GM18498 (cell line): ENCODE measurements around the gene SLC30A10.
A peak's percentile ranks its signal among the peaks of the same experiment; 100 is the strongest.
"Not testable (repeated sequence)": the region's sequence is repeated elsewhere in the genome, so short reads cannot be mapped to it uniquely, and the experiment has no call there.

Experiments
- ATAC-seq: cut with Tn5 transposase; IDR thresholded peaks from one replicate; pipeline ENCODE4 v1.9.1; 2021; ENCODE audit warnings: mild to moderate bottlenecking, moderate library complexity; ENCODE audit not compliant: unreplicated experiment

Gene SLC30A10

DNA sequence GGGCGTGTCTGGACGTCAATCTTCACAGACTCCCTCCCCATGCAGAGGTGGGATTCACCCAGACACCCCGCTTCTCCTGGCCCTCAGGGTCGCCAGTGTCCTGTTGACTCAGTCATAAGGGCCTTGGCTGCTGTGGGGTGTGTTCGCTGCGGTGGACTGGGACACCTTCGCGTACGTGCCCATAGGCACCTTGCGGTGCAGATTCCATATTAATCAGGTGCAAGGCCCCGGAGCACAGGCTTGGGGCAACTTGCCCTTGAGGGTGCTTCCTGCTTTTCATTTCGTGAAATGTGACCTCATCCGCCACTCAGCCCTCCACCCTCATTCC, 398 bp upstream of the SLC30A10 start:
- ATAC-seq = no peak

DNA sequence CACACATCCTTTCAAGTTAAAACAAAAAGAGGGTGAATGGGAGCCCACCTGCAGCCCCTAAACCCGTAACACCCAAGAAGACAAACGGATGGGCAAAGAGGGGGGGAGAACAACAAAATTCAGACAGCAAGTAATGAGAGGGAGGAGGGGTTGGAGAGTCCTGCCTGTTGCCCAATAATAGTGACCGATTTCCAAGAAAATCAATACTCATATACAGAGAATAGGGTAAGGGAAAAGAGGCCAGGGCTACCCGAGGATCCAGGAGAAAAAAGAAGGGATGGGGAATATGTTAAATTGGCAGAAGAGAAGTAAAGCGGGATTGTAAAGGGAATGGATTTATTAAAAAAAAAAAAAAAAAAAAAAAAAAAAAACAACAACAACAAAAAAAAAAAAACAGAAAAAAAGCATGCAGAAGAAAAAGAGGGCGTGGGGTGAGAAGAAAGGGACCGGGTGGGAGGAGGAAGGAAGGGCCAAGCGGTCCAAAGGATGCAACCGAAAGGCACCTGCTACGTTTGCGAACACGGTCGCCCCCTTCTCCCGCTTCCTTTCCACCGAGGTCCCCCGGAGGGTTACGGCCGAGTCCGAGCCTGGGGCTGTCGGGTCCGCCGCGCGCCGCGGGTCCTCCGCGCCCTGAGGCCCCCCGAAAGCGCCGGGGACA, 930 bp downstream of the SLC30A10 start:
- peak; percentile 10 for ATAC-seq

DNA sequence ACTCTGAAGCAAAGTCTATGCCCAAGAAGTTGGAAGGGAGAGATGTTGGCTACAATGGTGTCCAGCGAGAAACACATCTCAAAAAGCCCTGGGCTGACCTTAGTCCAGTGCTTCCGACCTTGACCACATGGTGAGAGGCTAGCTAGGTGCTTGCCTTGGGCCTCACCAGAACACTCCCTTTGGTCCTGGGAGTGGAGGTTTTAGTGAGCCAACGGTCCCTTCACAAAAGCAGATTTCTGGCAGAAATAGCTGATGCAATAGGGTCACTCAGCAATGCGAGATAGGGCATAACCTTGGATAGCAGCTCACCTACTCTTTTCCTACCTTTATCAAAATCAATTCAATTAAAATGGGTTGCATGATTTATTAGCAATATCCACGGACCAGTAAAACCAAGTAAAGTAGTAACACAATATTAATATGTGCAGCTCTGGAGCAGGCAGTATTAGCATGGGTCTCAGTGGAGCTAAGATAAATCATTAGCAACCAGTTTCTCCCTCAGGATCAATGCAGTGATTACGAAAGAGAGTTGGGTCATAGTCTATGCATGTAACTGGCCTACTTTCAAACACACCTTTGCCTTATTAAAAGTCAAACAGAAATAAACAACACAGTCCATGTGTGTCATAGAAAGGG, 1.9 kb downstream of the SLC30A10 start:
- no peak for ATAC-seq

DNA sequence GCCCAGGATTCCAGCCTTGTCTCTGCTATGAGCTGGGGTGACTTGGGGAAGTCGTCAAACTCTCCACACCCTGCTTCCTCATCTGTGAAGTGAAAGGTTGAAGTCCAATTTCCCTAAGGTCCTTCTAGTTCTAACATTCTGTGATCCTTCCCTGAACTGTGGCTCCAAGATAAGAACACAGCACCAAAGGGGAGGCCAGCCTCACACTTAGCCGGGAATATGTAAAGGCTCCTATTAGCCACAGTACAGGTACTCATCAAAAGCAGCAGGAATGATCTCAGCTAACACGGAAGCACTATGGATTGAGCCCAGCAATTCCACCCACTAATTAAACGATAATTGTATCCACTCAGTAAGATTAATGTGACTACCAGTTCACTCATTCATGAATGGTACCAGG, 4.0 kb downstream of the SLC30A10 start:
- ATAC-seq = no peak

DNA sequence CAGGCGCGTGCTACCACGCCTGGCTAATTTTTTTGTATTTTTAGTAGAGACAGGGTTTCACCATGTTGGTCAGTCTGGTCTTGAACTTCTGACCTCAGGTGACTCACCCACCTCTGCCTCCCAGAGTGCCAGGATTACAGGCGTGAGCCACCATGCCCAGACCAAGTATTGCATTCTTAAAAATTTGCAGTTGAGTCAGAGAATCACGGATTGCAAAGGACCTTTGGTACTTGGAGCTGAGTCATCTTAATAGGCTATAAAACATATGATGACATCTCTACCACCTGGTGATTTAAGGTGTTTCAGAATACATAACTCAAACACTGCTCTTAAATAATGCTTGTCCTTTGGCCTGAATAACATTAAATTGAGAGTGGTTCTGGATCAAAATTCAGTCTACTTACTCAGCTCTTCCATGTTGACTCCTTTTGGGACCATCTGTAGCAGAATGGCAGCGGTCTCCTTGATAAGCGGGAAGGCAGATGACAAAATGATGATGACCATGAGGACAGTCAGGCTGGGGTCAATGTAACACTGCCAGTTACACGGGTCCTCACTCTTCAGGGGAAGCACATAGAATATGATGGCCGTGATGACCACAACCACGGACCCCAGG, 10.4 kb downstream of the SLC30A10 start:
- ATAC-seq = no peak

DNA sequence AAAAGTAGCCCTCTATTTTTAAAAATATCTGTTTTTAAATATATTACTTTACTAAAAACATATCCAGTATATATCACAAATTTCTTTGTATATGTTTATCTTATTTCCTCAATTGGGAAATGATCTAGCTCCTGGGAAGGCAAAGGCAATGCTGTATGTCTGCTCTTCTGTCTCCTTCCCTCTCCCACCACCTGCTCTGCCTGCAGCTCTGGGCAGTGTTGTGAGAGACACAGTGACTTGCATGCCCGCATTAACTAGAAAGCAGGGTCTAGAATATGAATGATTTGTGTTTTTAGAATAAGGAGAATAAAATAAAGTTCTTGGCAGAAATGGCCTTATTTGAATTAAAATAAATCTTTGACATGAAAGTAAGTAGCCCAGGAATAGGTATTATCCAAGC, 11.1 kb downstream of the SLC30A10 start:
- no peak for ATAC-seq

DNA sequence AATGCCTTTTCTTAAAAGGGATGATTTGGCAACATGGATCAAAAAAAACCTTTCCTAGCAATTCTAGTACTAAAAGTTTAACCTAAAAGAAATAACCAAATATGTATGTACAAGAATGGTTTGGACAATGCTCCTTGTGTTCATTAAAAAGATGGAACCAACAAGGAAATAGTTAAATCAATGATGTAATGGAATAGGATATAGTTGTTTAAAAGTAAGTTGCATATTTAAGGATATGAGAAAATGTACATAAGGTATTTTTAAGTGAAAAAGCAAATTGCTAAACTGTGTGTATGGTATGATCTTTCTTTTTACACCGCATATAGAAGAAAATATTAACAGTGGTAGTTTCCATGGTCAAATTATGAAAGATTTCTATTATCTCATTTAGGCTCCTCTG, 12.1 kb downstream of the SLC30A10 start:
- no peak for ATAC-seq

DNA sequence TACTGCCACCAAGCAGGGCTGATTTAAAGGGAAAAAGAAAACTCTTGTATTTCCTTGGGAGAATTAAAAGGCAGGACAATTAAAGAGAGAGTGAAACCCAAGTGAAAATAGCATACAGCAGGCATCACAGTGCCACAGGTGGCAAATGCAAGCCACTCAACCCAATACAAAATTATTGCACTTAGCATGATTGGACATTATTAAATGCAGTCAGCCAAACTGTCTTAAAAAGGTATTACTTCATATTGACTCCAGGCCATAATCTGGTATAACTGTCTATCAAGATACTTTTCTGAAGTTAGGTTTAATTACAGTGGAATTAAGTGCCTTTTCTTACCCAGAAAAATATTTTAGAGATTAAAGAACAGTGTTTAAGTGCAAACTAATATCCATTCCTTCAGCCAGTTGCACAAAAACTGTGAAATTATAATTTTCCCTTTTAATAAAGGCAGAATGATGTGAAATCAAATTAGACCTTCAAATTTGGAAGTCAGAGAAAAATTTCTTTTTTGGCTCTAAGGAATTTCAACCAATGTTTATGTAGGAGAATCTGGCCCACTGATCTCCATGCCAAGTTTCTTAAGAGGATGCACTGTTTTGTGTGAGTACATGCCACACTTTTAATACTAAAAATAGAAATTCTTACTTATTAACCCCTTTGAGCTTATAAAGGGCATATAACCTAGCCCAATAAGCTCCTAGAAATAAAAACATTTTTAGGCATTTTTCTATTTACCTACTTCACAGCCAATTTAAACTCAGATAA, 15.2 kb downstream of the SLC30A10 start:
- ATAC-seq = no peak

DNA sequence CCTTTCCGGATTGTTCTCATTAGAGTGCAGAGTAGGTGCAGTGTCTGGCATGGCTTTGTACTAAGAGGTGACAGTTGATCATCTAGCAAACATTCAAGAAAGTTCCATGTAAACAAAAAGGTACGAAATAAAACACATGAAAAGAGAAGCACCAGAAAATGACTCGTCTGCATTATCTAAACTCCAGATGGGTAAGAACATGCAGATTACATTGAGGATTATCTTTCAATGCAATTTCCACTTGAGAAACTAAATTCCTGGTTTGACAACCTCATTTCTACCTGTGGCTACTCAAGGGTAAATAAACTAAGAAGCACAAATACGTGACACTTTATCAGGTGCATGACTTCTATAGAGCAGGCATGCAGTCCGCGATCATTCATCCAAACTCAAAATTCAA, 17.6 kb downstream of the SLC30A10 start:
- ATAC-seq = no peak

DNA sequence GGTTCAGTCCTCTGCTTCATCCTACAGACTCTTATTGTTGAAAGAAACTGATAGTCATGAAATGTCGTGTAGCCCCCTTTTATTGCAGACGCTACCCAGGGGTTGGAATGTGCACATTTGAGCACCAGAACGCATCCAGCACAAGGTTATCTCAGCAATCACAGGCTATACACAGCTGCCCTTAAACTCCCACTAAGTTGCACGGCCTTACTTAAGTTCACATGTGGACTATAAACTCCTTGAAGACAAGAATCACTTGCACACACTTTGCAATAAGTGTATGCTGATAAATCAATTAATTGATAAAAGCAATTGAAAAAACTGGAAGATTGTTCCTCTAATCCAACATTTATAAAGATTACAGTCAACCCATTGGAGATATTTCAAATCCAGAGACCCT, 18.9 kb downstream of the SLC30A10 start:
- ATAC-seq = no peak

DNA sequence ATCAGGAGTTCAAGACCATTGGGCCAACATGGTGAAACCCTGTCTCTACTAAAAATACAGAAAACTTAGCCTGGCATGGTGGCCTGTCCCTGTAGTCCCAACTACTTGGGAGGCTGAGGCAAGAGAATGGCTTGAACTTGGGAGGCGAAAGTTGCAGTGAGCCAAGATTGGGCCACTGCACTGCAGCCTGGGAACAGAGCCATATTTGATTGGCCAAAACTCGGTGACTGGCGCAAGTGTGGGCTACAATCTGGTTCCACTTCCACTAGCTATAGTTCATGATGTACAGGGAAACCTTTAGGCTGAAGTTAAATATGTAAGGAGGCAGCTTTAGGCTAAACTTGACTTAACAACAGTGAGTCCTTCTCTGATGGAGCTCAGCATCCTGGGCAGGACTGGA, 20.2 kb downstream of the SLC30A10 start:
- ATAC-seq = no peak

DNA sequence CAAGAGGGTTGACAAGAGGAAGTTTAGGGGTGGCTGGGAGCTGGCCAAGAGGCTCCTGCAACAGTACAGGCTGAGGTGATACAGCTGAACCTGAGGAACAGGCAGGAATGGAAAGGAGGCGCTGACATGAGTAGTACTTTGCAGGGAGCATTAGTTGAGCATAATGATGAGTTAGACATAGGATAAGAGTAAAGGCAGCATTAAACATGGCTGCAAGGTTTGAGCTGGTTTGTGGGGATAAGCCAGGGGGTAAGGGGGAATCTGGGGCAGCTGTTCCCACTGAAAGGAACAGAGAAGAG, 20.6 kb downstream of the SLC30A10 start:
- no peak for ATAC-seq

DNA sequence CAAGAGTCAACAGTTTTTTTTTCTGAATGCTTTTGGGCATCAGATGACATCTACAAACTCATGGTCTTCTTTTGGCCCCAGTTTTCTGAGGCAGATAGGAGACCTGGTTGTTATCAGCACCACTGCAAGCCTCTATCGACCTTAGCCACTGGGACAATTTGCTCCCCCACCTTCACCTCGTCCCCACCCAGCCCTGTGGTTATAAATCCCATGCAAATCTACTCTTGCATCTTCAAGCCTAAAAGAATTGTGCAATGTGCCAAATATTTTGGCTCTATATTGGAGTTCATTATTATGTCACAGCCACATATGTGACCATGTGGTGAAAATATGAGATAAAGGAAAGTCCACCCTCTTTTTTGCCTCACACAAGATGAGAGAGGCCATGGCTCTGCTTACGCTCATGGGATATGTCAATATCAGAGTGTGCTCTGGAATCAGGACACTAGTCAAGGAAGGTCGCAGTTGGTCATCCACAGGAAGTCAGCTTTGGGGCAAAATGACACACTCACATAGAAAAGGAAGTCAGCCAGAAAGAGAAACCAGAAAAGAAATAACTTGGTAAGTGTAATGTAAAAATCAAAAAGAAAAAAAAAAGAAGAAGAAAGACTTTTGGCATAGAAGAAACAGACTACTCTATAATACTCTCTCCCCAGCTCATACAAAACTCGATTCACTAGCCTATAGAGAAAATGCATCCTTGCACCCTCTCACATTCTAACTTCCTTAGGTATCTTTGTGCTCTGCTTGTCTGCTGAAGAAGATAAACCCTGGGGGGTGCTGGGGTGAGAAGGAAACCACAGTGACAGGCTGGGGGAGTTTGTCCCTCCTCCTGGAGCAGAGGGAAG, 21.2 kb downstream of the SLC30A10 start:
- ATAC-seq = no peak

DNA sequence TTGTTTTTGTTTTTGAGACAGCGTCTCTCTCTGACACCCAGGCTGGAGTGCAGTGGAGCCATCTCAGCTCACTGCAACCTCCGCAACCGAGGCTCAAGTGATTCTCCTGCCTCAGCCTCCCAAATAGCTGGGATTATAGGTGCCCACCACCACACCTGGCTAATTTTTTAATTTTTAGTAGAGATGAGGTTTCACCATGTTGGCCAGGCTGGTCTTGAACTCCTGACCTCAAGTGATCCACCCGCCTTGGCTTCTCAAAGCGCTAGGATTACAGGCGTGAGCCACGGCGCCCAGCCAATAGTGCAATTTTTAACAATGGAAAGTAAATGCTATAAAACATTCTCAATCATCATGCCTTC, 21.8 kb downstream of the SLC30A10 start:
- ATAC-seq = not testable (repeated sequence)

DNA sequence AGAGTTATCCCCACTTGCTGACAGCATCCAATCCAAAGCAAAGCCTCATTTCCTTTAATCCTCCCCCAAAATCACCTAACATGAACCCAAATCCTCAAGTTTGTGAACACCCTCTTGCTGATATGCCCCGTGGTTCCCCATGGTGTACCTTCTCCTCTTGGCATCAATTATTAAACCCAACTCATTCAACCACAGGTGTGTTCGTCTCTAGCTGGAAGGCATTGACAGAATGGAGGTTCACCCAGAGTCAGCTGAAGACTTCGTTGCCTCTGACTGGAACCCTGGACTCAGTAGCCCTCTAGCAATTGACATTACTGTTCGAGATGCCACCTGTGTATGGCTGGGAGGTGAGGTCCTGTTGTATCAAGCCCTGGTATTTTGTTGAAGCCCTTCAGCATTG, 22.8 kb downstream of the SLC30A10 start:
- ATAC-seq = no peak

DNA sequence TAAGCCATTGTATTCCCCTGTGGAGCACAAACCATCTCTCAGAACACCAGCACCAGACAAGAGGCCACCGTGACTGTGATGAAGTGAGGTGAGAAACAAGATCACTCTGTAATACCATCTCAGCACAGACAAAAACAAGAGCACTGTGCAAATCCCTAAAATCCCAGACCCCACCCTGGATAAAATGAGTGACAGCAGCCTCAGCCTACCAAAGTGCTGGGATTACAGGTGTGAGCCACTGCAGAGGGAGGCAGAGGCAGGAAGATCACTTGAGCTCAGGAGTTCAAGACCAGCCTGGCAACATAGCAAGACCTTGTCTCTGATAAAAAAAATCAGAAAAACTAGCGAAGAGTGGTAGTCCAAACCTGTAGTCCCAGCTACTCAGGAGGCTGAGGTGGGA, 23.4 kb downstream of the SLC30A10 start:
- no peak for ATAC-seq

DNA sequence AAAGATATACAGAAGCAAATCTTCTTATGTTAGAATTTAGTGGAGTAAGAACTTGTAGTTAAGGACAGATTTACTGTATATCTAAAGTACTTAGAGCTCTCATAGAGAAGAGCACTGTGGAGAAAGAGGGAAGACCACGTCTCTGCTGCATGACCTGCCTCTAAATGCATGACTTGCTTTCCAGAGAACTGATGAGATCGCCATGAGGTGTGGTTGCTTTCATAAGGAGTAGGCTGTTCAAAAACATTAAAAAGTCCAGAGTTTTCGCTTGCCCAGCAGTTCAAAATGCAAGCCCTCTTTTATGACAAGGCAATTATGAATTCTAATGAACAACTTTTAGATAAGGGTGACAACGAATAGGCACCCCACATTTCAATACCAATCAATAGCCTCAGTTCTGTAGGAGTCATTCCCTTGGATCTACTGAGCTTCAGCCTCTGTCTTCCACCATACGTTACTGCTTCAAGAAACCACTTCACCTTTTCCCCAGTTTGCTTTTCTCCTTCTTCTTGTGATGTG, 24.9 kb downstream of the SLC30A10 start:
- no peak for ATAC-seq

DNA sequence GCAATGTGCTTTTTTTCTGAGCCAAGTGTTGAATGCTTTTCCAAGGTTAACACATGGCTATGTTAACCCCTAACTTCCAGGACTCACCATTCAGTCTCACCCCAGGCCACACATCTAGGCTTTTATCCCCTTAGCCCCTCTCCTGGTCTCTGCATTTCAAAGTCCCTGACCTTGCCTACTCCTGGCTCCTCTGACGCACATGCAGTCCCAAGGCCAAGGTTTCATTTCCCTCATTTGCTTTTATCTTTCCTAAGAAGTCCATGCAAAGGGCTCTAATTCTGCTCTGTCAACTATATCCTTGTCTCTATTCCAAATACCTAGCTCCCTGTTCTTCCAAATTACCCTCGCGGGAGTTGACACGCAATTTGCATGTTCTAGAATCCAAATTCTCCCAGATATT, 25.4 kb downstream of the SLC30A10 start:
- ATAC-seq = no peak

DNA sequence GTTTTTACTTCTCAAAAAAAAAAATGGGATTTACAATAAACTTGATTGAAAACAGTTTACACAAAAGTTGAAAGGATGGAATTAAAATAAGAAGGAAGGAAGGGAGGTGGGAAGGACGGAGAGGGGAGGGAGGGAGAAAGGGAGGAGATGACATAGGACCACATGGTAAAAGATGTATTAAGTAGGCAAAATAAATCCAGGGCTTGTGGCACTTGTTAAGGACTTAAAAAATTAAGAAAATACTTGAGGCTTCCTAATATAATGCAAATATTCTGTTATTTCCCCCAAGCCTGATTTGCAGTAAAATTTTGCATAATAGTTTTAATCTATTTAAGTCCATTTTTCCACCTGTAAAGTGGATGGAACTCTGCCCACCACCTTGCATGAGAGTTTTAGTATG, 27.5 kb downstream of the SLC30A10 start:
- ATAC-seq = no peak

DNA sequence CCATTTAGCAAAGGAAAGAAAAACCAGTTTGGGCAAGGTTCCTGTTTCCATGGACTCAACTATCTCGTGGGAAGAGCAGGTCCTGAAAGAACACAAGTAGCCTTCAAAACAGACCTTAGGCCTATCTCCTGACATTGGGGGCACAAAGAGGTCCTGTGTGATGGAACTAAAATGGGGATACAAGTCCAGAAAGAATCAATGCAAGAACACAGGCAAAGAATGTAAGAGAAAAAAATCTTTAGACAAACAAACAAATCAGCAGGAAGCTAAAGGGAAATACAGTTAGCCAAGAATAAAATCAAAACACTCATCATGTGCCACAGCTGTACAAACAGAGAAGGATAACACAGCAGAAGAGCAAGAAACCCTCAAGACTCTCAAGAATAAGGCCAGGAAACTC, 28.2 kb downstream of the SLC30A10 start:
- ATAC-seq = no peak

DNA sequence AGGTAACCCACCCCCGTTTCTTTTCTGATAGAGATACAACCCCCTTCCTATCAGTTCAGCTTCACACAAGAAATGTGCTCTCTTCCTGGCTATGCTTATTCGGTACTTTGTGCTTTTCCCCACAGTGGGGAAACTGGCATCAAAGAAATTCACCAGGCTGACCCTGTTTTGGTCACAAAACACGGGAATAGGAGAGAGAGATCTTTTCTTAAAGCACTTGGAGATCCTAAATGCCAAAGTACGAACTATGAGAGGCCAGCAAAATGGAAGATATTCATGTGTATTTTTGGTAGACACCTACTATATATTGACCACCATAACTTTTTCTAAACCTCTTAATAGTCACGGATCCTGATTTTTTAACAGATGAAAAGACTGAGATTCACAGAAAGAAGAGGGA, 30.0 kb downstream of the SLC30A10 start:
- no peak for ATAC-seq
